H1 (cell line): ENCODE results near the gene FRMD3. TPM values are rescaled to one million over a fixed set of nuclear protein-coding genes. Genes with fewer than 3 reads are reported as not detected.

ENCODE experiments used
- CTCF ChIA-PET: fragments of 300-600 bp; sonication (Branson Sonifier 250); formaldehyde crosslinking; loops from one replicate; lab custom pipeline; 2021; ENCODE audit not compliant: partially characterized antibody; lab: Charles Lee
- POLR2A ChIA-PET: fragments of 300-600 bp; sonication (Branson Sonifier 250); formaldehyde crosslinking; loops from one replicate; lab custom pipeline; 2021; ENCODE audit warnings: inconsistent platforms; ENCODE audit not compliant: partially characterized antibody; lab: Charles Lee
- DNase-seq, 2 experiments: peaks; one replicate each; pipeline versions ENCODE4 v3.0.0 to v3.0.0-alpha.2; 2010 to 2022; ENCODE audit warnings: low spot score in 2 of 2, low read depth in 1 of 2, mixed read lengths in 1 of 2
- FAIRE-seq: peaks from 2 replicates; lab custom pipeline; 2011; peaks lifted over from hg19 to GRCh38; lab: Jason Lieb, UNC
- H2AFZ ChIP-seq: 2 replicates; pipeline ENCODE4 v1.8.1; 2012; ENCODE audit warnings: low read length, inconsistent platforms
- H2AK5ac ChIP-seq: 2 replicates; pipeline ENCODE4 v1.6.1; 2013; ENCODE audit warnings: low read depth, low read length
- H2BK120ac ChIP-seq: replicated peaks from 2 replicates; pipeline ENCODE3; 2013; ENCODE audit warnings: low read depth, low read length, inconsistent platforms
- H2BK12ac ChIP-seq: 2 replicates; pipeline ENCODE4 v1.6.1; 2013; ENCODE audit warnings: low read depth, low read length
- H2BK15ac ChIP-seq: 2 replicates; pipeline ENCODE4 v1.6.1; 2013; ENCODE audit warnings: low read length
- H2BK20ac ChIP-seq: 2 replicates; pipeline ENCODE4 v1.6.1; 2013; ENCODE audit warnings: low read length
- H2BK5ac ChIP-seq: 2 replicates; pipeline ENCODE4 v1.6.1; 2013; ENCODE audit warnings: low read depth, low read length
- H3K14ac ChIP-seq: 2 replicates; pipeline ENCODE4 v1.6.1; 2013; ENCODE audit warnings: inconsistent platforms; ENCODE audit not compliant: insufficient read length
- H3K18ac ChIP-seq: 2 replicates; pipeline ENCODE4 v1.6.1; 2013; ENCODE audit warnings: low read length; ENCODE audit errors: extremely low read depth
- H3K23ac ChIP-seq: 2 replicates; pipeline ENCODE4 v1.6.1; 2013; ENCODE audit warnings: inconsistent platforms; ENCODE audit not compliant: insufficient read length
- H3K23me2 ChIP-seq: 2 replicates; pipeline ENCODE4 v1.6.1; 2013; ENCODE audit warnings: low read depth, low read length
- H3K27ac ChIP-seq: 2 replicates; pipeline ENCODE4 v1.6.1; 2011; ENCODE audit warnings: low read depth, low read length, inconsistent platforms
- H3K27me3 ChIP-seq, 4 experiments: replicated peaks in 1 of 4; 1 replicate in 1 of 4; 2 replicates in 3 of 4; pipeline versions ENCODE4 v1.6.1 to v1.8.1; 2011 to 2013; ENCODE audit warnings: low read length in 3 of 4, mild to moderate bottlenecking in 3 of 4, inconsistent platforms in 2 of 4, mixed read lengths in 2 of 4, moderate library complexity in 1 of 4; ENCODE audit not compliant: control insufficient read depth in 3 of 4, insufficient read depth in 3 of 4; ENCODE audit errors: extremely low read depth in 1 of 4
- H3K36me3 ChIP-seq, 4 experiments: 2 replicates each; pipeline versions ENCODE4 v1.6.1 to v1.8.1; 2011 to 2013; ENCODE audit warnings: mild to moderate bottlenecking in 4 of 4, low read length in 3 of 4, moderate library complexity in 2 of 4, control low read depth in 1 of 4, inconsistent platforms in 1 of 4; ENCODE audit not compliant: insufficient read depth in 4 of 4, control insufficient read depth in 2 of 4
- H3K4ac ChIP-seq: replicated peaks from 2 replicates; pipeline ENCODE3; 2013; ENCODE audit warnings: low read length, low read depth, mixed read lengths, inconsistent platforms; ENCODE audit not compliant: insufficient read length
- H3K4me1 ChIP-seq, 4 experiments: replicated peaks in 1 of 4; 1 replicate in 1 of 4; 2 replicates in 3 of 4; pipeline versions ENCODE4 v1.6.1 to v1.8.1; 2011 to 2013; ENCODE audit warnings: low read length in 3 of 4, inconsistent platforms in 2 of 4, mixed read lengths in 1 of 4; ENCODE audit not compliant: insufficient read depth in 4 of 4, control insufficient read depth in 3 of 4
- H3K4me2 ChIP-seq, 2 experiments: 2 replicates each; pipeline versions ENCODE4 v1.6.1 to v1.8.1; 2011 to 2013; ENCODE audit warnings: low read depth in 2 of 2, low read length in 2 of 2, control low read depth in 1 of 2, inconsistent platforms in 1 of 2, mild to moderate bottlenecking in 1 of 2; ENCODE audit not compliant: insufficient read depth in 1 of 2
- H3K4me3 ChIP-seq, 4 experiments: fragments of 200-600, 300-600 bp in 1 of 4; sonication (generic), shearing (Covaris generic), sonication (Bioruptor Twin) in 1 of 4; 2 replicates each; pipeline versions ENCODE4 v1.5.1 to v1.8.1; 2011 to 2016; ENCODE audit warnings: low read length in 4 of 4, low read depth in 3 of 4, control low read depth in 2 of 4, inconsistent platforms in 2 of 4, mild to moderate bottlenecking in 2 of 4, mixed read lengths in 1 of 4, moderate library complexity in 1 of 4; ENCODE audit not compliant: insufficient read depth in 2 of 4; ENCODE audit errors: extremely low read depth in 1 of 4
- H3K56ac ChIP-seq: replicated peaks from 2 replicates; pipeline ENCODE3; 2013; ENCODE audit warnings: low read depth, mild to moderate bottlenecking, mixed read lengths, low read length, inconsistent platforms; ENCODE audit not compliant: insufficient read length
- H3K79me1 ChIP-seq: 2 replicates; pipeline ENCODE4 v1.6.1; 2013; ENCODE audit warnings: low read depth, low read length, control low read depth
- H3K79me2 ChIP-seq, 2 experiments: 2 replicates each; pipeline versions ENCODE4 v1.6.1 to v1.8.1; 2012 to 2013; ENCODE audit warnings: low read length in 2 of 2, mild to moderate bottlenecking in 2 of 2, inconsistent platforms in 1 of 2; ENCODE audit not compliant: insufficient read depth in 2 of 2, control insufficient read depth in 1 of 2
- H3K9ac ChIP-seq, 4 experiments: replicated peaks in 1 of 4; 1 replicate in 1 of 4; 2 replicates in 3 of 4; pipeline versions ENCODE4 v1.6.1 to v1.8.1; 2011 to 2013; ENCODE audit warnings: low read depth in 3 of 4, low read length in 3 of 4, control low read depth in 2 of 4, mild to moderate bottlenecking in 2 of 4, moderate library complexity in 2 of 4, inconsistent platforms in 1 of 4; ENCODE audit errors: extremely low read depth in 1 of 4
- H3K9me3 ChIP-seq, 2 experiments: 2 replicates each; pipeline versions ENCODE4 v1.6.1 to v1.8.1; 2012 to 2013; ENCODE audit warnings: mild to moderate bottlenecking in 2 of 2, moderate library complexity in 2 of 2, control low read depth in 1 of 2, inconsistent platforms in 1 of 2, low read depth in 1 of 2, low read length in 1 of 2, mixed read lengths in 1 of 2; ENCODE audit not compliant: insufficient read depth in 2 of 2
- H4K20me1 ChIP-seq, 2 experiments: replicated peaks in 1 of 2; 2 replicates each; pipeline versions ENCODE3 to v1.8.1; 2011 to 2013; ENCODE audit warnings: inconsistent platforms in 2 of 2, low read length in 2 of 2, mild to moderate bottlenecking in 1 of 2; ENCODE audit not compliant: insufficient read depth in 2 of 2, control insufficient read depth in 1 of 2
- H4K5ac ChIP-seq: 2 replicates; pipeline ENCODE4 v1.6.1; 2013; ENCODE audit warnings: low read length, low read depth, mixed read lengths, inconsistent platforms; ENCODE audit not compliant: insufficient read length
- H4K8ac ChIP-seq: 2 replicates; pipeline ENCODE4 v1.8.0; 2013; ENCODE audit warnings: mild to moderate bottlenecking, moderate library complexity, low read length, inconsistent platforms; ENCODE audit not compliant: insufficient read depth; ENCODE audit errors: extremely low read depth
- H4K91ac ChIP-seq: replicated peaks from 2 replicates; pipeline ENCODE3; 2013; ENCODE audit warnings: low read length, mixed read lengths, inconsistent platforms; ENCODE audit not compliant: insufficient read length
- KDM1A ChIP-seq: fragments of 200-600, 300-600 bp; sonication (generic); IDR thresholded peaks from 2 replicates; pipeline ENCODE4 v1.7.1; 2016; ENCODE audit warnings: mild to moderate bottlenecking, low read length, borderline replicate concordance
- KDM4A ChIP-seq: IDR thresholded peaks from one replicate; pipeline ENCODE4 v1.7.1; 2012; ENCODE audit warnings: low read depth, mild to moderate bottlenecking, moderate library complexity, low read length, inconsistent platforms; ENCODE audit not compliant: severe bottlenecking
- PHF8 ChIP-seq: fragments of 200-600 bp; sonication (generic); conservative IDR thresholded peaks from 2 replicates; pipeline ENCODE4 v1.7.1; 2012; ENCODE audit warnings: low read depth, mild to moderate bottlenecking, inconsistent platforms, low read length, moderate library complexity
- WGBS, 2 experiments: shearing (Covaris generic) in 1 of 2; methylation state at CpG; one replicate each; pipeline versions ENCODE4 v1.1.6 to v1.1.7; 2013 to 2015; ENCODE audit warnings: low lambda C conversion rate in 2 of 2, mixed read lengths in 2 of 2, inconsistent platforms in 1 of 2, low coverage in 1 of 2, missing lambda C conversion rate in 1 of 2; ENCODE audit not compliant: insufficient replicate concordance in 2 of 2, insufficient coverage in 1 of 2, insufficient read length in 1 of 2; ENCODE audit errors: extremely low coverage in 1 of 2, missing lambda C conversion rate in 1 of 2; 5-methylcytosine and 5-hydroxymethylcytosine counted together
- polyA plus RNA-seq, 7 experiments: library from polyadenylated mRNA; depleted of rRNA in 3 of 7; stranded (reverse) in 5 of 7; unstranded in 2 of 7; fragments of >200 nt in 5 of 7; fragments of 200-250 nt in 2 of 7; gene quantifications; 1 replicate in 5 of 7; 2 replicates in 1 of 7; 4 replicates in 1 of 7; pipeline versions ENCODE4 v1.2.1 to v1.2.3, GENCODE V29; 2011 to 2013; ENCODE audit warnings: missing spikeins in 2 of 7, mixed read lengths in 2 of 7
- total RNA-seq: library from RNA; stranded (reverse); fragmentation: NEBNext Ultra II Directional; extraction: Animal tissue kit (Norgen Biotek cat#: 25700); gene quantifications from 2 replicates; pipeline ENCODE4 v1.2.1, GENCODE V29; 2021

Gene FRMD3
- total and polyA plus RNA-seq, 2 of the 8 experiments (the other 6 are each of a cell fraction or from before 2014, with no cell fraction given): 0.15 to 1.4 TPM

DNA sequence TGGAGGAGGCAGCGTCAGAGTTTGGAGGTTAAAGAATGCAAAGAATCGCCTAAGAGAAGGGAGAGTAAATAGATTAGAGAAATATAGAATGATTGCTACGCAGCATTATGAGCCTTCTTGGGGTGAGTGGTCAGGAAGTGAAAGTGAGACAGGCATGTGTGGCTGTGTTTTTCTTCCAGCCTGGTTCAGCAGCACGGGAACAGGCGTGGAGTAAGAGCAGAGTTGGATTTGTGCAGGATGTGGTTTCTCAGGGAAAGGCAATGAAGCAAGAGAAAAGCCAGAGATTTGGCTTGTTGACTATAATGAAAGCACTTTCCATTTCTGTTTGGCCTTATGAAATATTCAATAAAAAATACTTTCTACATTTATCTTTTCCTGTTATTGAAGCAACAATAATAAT, 34.3 kb upstream of the FRMD3 start:
- Histone ChIP-seq H3K9ac (no peak overlapping the region), H3K9me3 (no peaks in the 10 kb centered on the region), H4K5ac (no peak overlapping the region), H2BK12ac (no peak overlapping the region), H2BK5ac (no peak overlapping the region), H3K79me1 (no peaks in the 10 kb centered on the region), H2BK20ac (no peak overlapping the region), H2BK120ac (no peak overlapping the region), H3K4me1 (no peaks in the 10 kb centered on the region), H3K18ac (no peak overlapping the region), H3K56ac (no peak overlapping the region), H3K27me3 (no peaks in the 10 kb centered on the region), H3K36me3 (no peaks in the 10 kb centered on the region), H3K23ac (no peak overlapping the region), H4K20me1 (no peaks in the 10 kb centered on the region), H3K4ac (no peak overlapping the region), H2AFZ (no peak overlapping the region), H3K4me2 (no peak overlapping the region), H3K79me2 (no peaks in the 10 kb centered on the region), H2AK5ac (no peak overlapping the region), H3K14ac (no peak overlapping the region), H3K27ac (no peak overlapping the region), H4K91ac (no peak overlapping the region), H4K8ac (no peak overlapping the region), H3K4me3 (no peak overlapping the region), H3K23me2 (no peaks in the 10 kb centered on the region), H2BK15ac (no peak overlapping the region)
- ChIA-PET POLR2A (no interaction called here), CTCF (no interaction called here)
- 90% methylated on average over 5 of the region's 5 CpGs; no CpG with 5 or more reads in 1 of the 2 experiments for WGBS, 2 experiments
- TF ChIP-seq KDM4A: no peak
- TF ChIP-seq PHF8: no peak
- TF ChIP-seq KDM1A: no peak
- no peak for DNase-seq
- no peak for FAIRE-seq
